Adrenal gland (tissue), 12 donors: ENCODE results near the gene TRIOBP. TPM values are rescaled to one million over a fixed set of nuclear protein-coding genes. Genes with fewer than 3 reads are reported as not detected.

ENCODE experiments used
- DNase-seq, 7 donors: peaks; one replicate each; pipeline ENCODE4 v3.0.0-alpha.2; 2019 to 2020
- H3K27ac ChIP-seq, 5 donors: fragments of 200-600 bp; sonication (generic) in 4 of 5; 1 replicate in 3 of 5; 2 replicates in 2 of 5; pipeline versions ENCODE4 v1.5.1 to v1.8.0; 2016 to 2020; ENCODE audit warnings: mild to moderate bottlenecking in 1 of 5
- H3K27me3 ChIP-seq: fragments of 200-600 bp; 2 replicates; pipeline ENCODE4 v1.8.0; 2021
- H3K36me3 ChIP-seq, 2 donors: fragments of 200-600 bp; replicated peaks in 1 of 2; 1 replicate in 1 of 2; 2 replicates in 1 of 2; pipeline versions ENCODE4 v1.5.1 to v1.8.0; 2018 to 2022
- H3K4me1 ChIP-seq, 2 donors: fragments of 200-600 bp; replicated peaks in 1 of 2; 1 replicate in 1 of 2; 2 replicates in 1 of 2; pipeline versions ENCODE4 v1.5.1 to v1.8.0; 2018 to 2021
- H3K4me3 ChIP-seq, 4 donors: fragments of 200-600 bp; sonication (generic) in 3 of 4; one replicate each; pipeline ENCODE4 v1.5.1; 2016 to 2018
- H3K9me3 ChIP-seq, 3 donors: fragments of 200-600 bp; sonication (generic) in 1 of 3; replicated peaks in 1 of 3; 1 replicate in 2 of 3; 2 replicates in 1 of 3; pipeline versions ENCODE4 v1.5.1 to v1.8.0; 2016 to 2021
- CTCF ChIP-seq, 6 experiments: fragments of 450-650 bp in 4 of 6; fragments of 200-600 bp in 2 of 6; sonication (generic) in 1 of 6; IDR thresholded peaks; 1 replicate in 5 of 6; 2 replicates in 1 of 6; pipeline versions ENCODE4 v1.5.1 to v1.8.0; 2016 to 2021; ENCODE audit warnings: antibody characterized with exemption in 6 of 6, mild to moderate bottlenecking in 2 of 6, moderate library complexity in 1 of 6
- POLR2A ChIP-seq, 2 donors: fragments of 450-650 bp; IDR thresholded peaks; one replicate each; pipeline ENCODE4 v1.6.1; 2017; ENCODE audit warnings: antibody characterized with exemption in 2 of 2, mild to moderate bottlenecking in 2 of 2, moderate library complexity in 1 of 2
- WGBS, 4 donors: extraction: QIAGEN DNeasy Blood & Tissue Kit in 2 of 4; methylation state at CpG; one replicate each; pipeline versions ENCODE4 v1.1.5 to v1.1.7; 2013 to 2017; 5-methylcytosine and 5-hydroxymethylcytosine counted together
- intact Hi-C, 2 donors: fragments of 100-400 bp; cut with DNase I; formaldehyde crosslinking; loops; one replicate each; pipeline versions ENCODE4 v1.14.1 to v1.15.0; 2022 to 2023
- polyA plus RNA-seq, 3 donors: library from polyadenylated mRNA; stranded (reverse); fragments of 200-250 nt in 2 of 3; fragments of 350-450 nt in 1 of 3; fragmentation: Illumina TruSeq in 1 of 3; extraction: RNeasy Lipid Tissue Mini Kit (QIAGEN cat#74804) in 1 of 3; gene quantifications; one replicate each; pipeline ENCODE4 v1.2.3, GENCODE V29; 2013 to 2014
- total RNA-seq, 9 donors: library from RNA; depleted of rRNA in 4 of 9; stranded (reverse); fragments of >200 nt in 4 of 9; fragments of 120-200 nt in 1 of 9; fragmentation: NEBNext Ultra II Directional in 1 of 9; extraction: Animal tissue kit (Norgen Biotek cat#: 25700) in 1 of 9; gene quantifications; one replicate each; pipeline versions ENCODE4 v1.1.0 to v1.2.4, GENCODE V29; 2013 to 2023
- donor health status: healthy with polysubstance abuse.
- donor health status: Bipolar disorder and iron deficiency.
- donor health status: DM: yes; HTN: yes; CAD: no.
- donor health status: DM: no; HTN: no; CAD: no.
- donor health status: DM: no; HTN: no; CAD: no.
- donor health status: DM: yes; HTN: yes; CAD: no.

TRIOBP gene
- total and polyA plus RNA-seq, 12 donors = 24.6 to 146 (median 90.3) TPM

GRCh38 chr22:37701141-37701786 is 4.4 kb downstream of the TRIOBP start:
- Histone ChIP-seq H3K27ac (no peak overlapping the region), H3K4me1 (peaks cover 0 to 10% of the 10 kb centered on the region in 2 donors), H3K9me3 (no peaks in the 10 kb centered on the region), H3K4me3 (no peak overlapping the region), H3K27me3 (no peaks in the 10 kb centered on the region), H3K36me3 (no peaks in the 10 kb centered on the region)
- 59 to 69% (median 64%) methylated on average over 7 to 8 of the region's 8 CpGs for WGBS, 4 donors
- DNase-seq = no peak
- TF ChIP-seq CTCF (IDR thresholded peaks at IDR 0.05) = no peak
- TF ChIP-seq POLR2A (IDR thresholded peaks at IDR 0.05) = no peak
- intact Hi-C loops = no loop called here

GRCh38 chr22:37703906-37704305 is 7.1 kb downstream of the TRIOBP start:
- Histone ChIP-seq H3K4me3 (no peak overlapping the region), H3K27me3 (no peaks in the 10 kb centered on the region), H3K4me1 (no peaks in the 10 kb centered on the region), H3K27ac (no peak overlapping the region), H3K9me3 (no peaks in the 10 kb centered on the region), H3K36me3 (no peaks in the 10 kb centered on the region)
- no peak for TF ChIP-seq CTCF (IDR thresholded peaks at IDR 0.05)
- no peak for TF ChIP-seq POLR2A (IDR thresholded peaks at IDR 0.05)
- WGBS, 4 donors = 70 to 79% (median 76%) methylated on average over 7 of the region's 7 CpGs
- no peak for DNase-seq
- intact Hi-C loops = no loop called here

- DNase-seq = no peak
- Histone ChIP-seq H3K36me3 (no peaks in the 10 kb centered on the region), H3K27me3 (no peaks in the 10 kb centered on the region), H3K27ac (no peak overlapping the region), H3K9me3 (no peaks in the 10 kb centered on the region), H3K4me3 (no peak overlapping the region), H3K4me1 (no peaks in the 10 kb centered on the region)
- TF ChIP-seq CTCF (IDR thresholded peaks at IDR 0.05) = no peak
- no peak for TF ChIP-seq POLR2A (IDR thresholded peaks at IDR 0.05)
- intact Hi-C loops = no loop called here
- WGBS, 4 donors = 61 to 87% (median 71%) methylated on average over 3 of the region's 3 CpGs
Measured at GRCh38 chr22:37704645-37705044, 7.8 kb downstream of the TRIOBP start.

- Histone ChIP-seq H3K27me3 (no peaks in the 10 kb centered on the region), H3K4me3 (no peak overlapping the region), H3K4me1 (no peaks in the 10 kb centered on the region), H3K36me3 (no peaks in the 10 kb centered on the region), H3K27ac (no peak overlapping the region), H3K9me3 (no peaks in the 10 kb centered on the region)
- WGBS, 4 donors = 93 to 97% (median 95%) methylated on average over 3 of the region's 3 CpGs
- intact Hi-C loops = no loop called here
- no peak for DNase-seq
- TF ChIP-seq POLR2A (IDR thresholded peaks at IDR 0.05) (no peak), CTCF (IDR thresholded peaks at IDR 0.05) (no peak)
Measured at GRCh38 chr22:37705205-37705604, 8.4 kb downstream of the TRIOBP start.
